Endothelial cell of umbilical vein (primary cell): ENCODE data around the gene SPHK2. TPM values are rescaled to one million over a fixed set of nuclear protein-coding genes. Genes with fewer than 3 reads are reported as not detected.

ENCODE experiments used
- BruUV-seq: library from RNA; stranded (reverse); fragments of 400-500 nt; replicated peaks from 2 replicates; lab custom pipeline; 2021; lab: Mats Ljungman, UMichigan
- CTCF ChIA-PET: fragments of 300-600, 350-600 bp; sonication (Branson Sonifier 250); formaldehyde crosslinking; loops from one replicate; lab custom pipeline; 2021; ENCODE audit warnings: antibody characterized with exemption, inconsistent platforms; lab: Charles Lee
- POLR2A ChIA-PET: fragments of 300-600, 350-600 bp; sonication (Branson Sonifier 250); formaldehyde crosslinking; loops from one replicate; lab custom pipeline; 2021; ENCODE audit warnings: antibody characterized with exemption, inconsistent platforms; lab: Charles Lee
- DNase-seq: peaks from one replicate; pipeline ENCODE4 v3.0.0-alpha.2; 2011; ENCODE audit warnings: low read depth, low spot score
- FAIRE-seq: peaks from 2 replicates; lab custom pipeline; 2011; peaks lifted over from hg19 to GRCh38; lab: Jason Lieb, UNC
- H2AFZ ChIP-seq: 2 replicates; pipeline ENCODE4 v1.6.0; 2012; ENCODE audit warnings: low read depth, low read length, control low read depth, inconsistent platforms
- H3K27ac ChIP-seq: 2 replicates; pipeline ENCODE4 v1.5.1; 2011; ENCODE audit warnings: low read depth, mild to moderate bottlenecking, control low read depth, low read length, moderate library complexity; ENCODE audit not compliant: insufficient read depth
- H3K27me3 ChIP-seq, 2 experiments: 2 replicates each; pipeline versions ENCODE4 v1.6.0 to v1.6.1; 2011; ENCODE audit warnings: low read length in 2 of 2, mixed read lengths in 1 of 2; ENCODE audit not compliant: control insufficient read depth in 2 of 2, insufficient read depth in 2 of 2
- H3K36me3 ChIP-seq, 2 experiments: 2 replicates in 1 of 2; 3 replicates in 1 of 2; pipeline ENCODE4 v1.5.1; 2011; ENCODE audit warnings: low read length in 2 of 2, mild to moderate bottlenecking in 1 of 2, moderate library complexity in 1 of 2; ENCODE audit not compliant: control insufficient read depth in 2 of 2, insufficient read depth in 2 of 2; ENCODE audit errors: extremely low read depth in 1 of 2
- H3K4me1 ChIP-seq: 3 replicates; pipeline ENCODE4 v1.5.1; 2011; ENCODE audit warnings: mild to moderate bottlenecking, low read length; ENCODE audit not compliant: control insufficient read depth, insufficient read depth; ENCODE audit errors: extremely low read depth
- H3K4me2 ChIP-seq: 2 replicates; pipeline ENCODE4 v1.6.1; 2011; ENCODE audit warnings: low read length, control low read depth, mixed read lengths; ENCODE audit not compliant: insufficient read depth
- H3K4me3 ChIP-seq, 3 experiments: fragments of 200-600 bp in 1 of 3; sonication (generic), shearing (Covaris generic) in 1 of 3; replicated peaks in 1 of 3; 2 replicates each; pipeline ENCODE4 v1.5.1; 2011 to 2016; ENCODE audit warnings: control low read depth in 3 of 3, low read length in 3 of 3, mild to moderate bottlenecking in 2 of 3, inconsistent platforms in 1 of 3, low read depth in 1 of 3, moderate library complexity in 1 of 3; ENCODE audit not compliant: insufficient read depth in 1 of 3
- H3K79me2 ChIP-seq: 2 replicates; pipeline ENCODE4 v1.6.0; 2012; ENCODE audit warnings: low read length, inconsistent platforms; ENCODE audit not compliant: control insufficient read depth, insufficient read depth
- H3K9ac ChIP-seq: replicated peaks from 2 replicates; pipeline ENCODE3; 2011; ENCODE audit warnings: low read length, control low read depth; ENCODE audit not compliant: insufficient read depth; ENCODE audit errors: extremely low read depth
- H3K9me1 ChIP-seq: replicated peaks from 3 replicates; pipeline ENCODE4 v1.6.0; 2011; ENCODE audit warnings: mild to moderate bottlenecking, low read length; ENCODE audit not compliant: control insufficient read depth, insufficient read depth; ENCODE audit errors: extremely low read depth
- H3K9me3 ChIP-seq: replicated peaks from 2 replicates; pipeline ENCODE4 v1.5.1; 2012; ENCODE audit warnings: low read length, inconsistent platforms; ENCODE audit not compliant: control insufficient read depth, insufficient read depth
- H4K20me1 ChIP-seq: replicated peaks from 2 replicates; pipeline ENCODE3; 2011; ENCODE audit warnings: mild to moderate bottlenecking, low read length; ENCODE audit not compliant: control insufficient read depth, insufficient read depth; ENCODE audit errors: extremely low read depth
- EZH2 ChIP-seq: IDR thresholded peaks from 2 replicates; pipeline ENCODE4 v1.6.1; 2012; ENCODE audit warnings: borderline replicate concordance, low read depth, mild to moderate bottlenecking, moderate library complexity, low read length, inconsistent platforms; ENCODE audit not compliant: severe bottlenecking
- FOS ChIP-seq: IDR thresholded peaks from 2 replicates; pipeline ENCODE4 v1.6.1; 2011; ENCODE audit warnings: mild to moderate bottlenecking, low read length, moderate library complexity, borderline replicate concordance; ENCODE audit not compliant: insufficient read depth
- GATA2 ChIP-seq: IDR thresholded peaks from 2 replicates; pipeline ENCODE4 v1.7.0; 2011; ENCODE audit warnings: low read depth, mild to moderate bottlenecking, moderate library complexity, mixed read lengths, low read length; ENCODE audit not compliant: insufficient read length, insufficient read depth
- MYC ChIP-seq: IDR thresholded peaks from one replicate; pipeline ENCODE4 v1.6.1; 2011; ENCODE audit warnings: mild to moderate bottlenecking, low read depth, low read length
- POLR2A ChIP-seq: IDR thresholded peaks from 2 replicates; pipeline ENCODE4 v1.6.1; 2012; ENCODE audit warnings: low read depth, mild to moderate bottlenecking, control low read depth, low read length
- POLR2AphosphoS5 ChIP-seq: IDR thresholded peaks from 2 replicates; pipeline ENCODE4 v1.6.1; 2012; ENCODE audit warnings: low read depth, mild to moderate bottlenecking, control low read depth, low read length, moderate library complexity; ENCODE audit not compliant: insufficient read depth
- dilution Hi-C: fragments of 300-500 bp; cut with MboI; formaldehyde crosslinking; loops from one replicate; pipeline ENCODE4 v1.15.0; 2019; ENCODE audit warnings: low sequenced_read_pairs; ENCODE audit not compliant: extremely low pct_ligation_motif_present
- intact Hi-C: fragments of 100-400 bp; cut with micrococcal nuclease; formaldehyde crosslinking; loops from one replicate; pipeline ENCODE4 v1.10.0; 2022
- polyA plus RNA-seq, 4 experiments: library from polyadenylated mRNA; depleted of rRNA in 3 of 4; stranded (reverse) in 3 of 4; unstranded in 1 of 4; fragments of >200 nt; gene quantifications; 2 replicates each; pipeline versions ENCODE4 v1.2.1 to v1.2.3, GENCODE V29; 2011 to 2012; ENCODE audit warnings: missing spikeins in 1 of 4
- total RNA-seq: library from RNA; stranded (reverse); gene quantifications from 2 replicates; pipeline ENCODE4 v1.2.3, GENCODE V29; 2021
- TF ChIP-seq, protein P1 (sequence below), 2 donors: IDR thresholded peaks; 1 replicate in 1 of 2; 2 replicates in 1 of 2; pipeline ENCODE4 v1.5.1; 2011; ENCODE audit warnings: low read length in 2 of 2, mild to moderate bottlenecking in 2 of 2, moderate library complexity in 2 of 2, control low read depth in 1 of 2, inconsistent platforms in 1 of 2, low read depth in 1 of 2; ENCODE audit not compliant: insufficient read depth in 1 of 2; ENCODE audit errors: extremely low read depth in 1 of 2
- TF ChIP-seq, protein P2 (sequence below): IDR thresholded peaks from 2 replicates; pipeline ENCODE4 v1.6.1; 2011; ENCODE audit not compliant: insufficient read depth, insufficient read length

The SPHK2 gene
- total and polyA plus RNA-seq, 2 donors (not counting 3 experiments of a cell fraction or from before 2014, with no cell fraction given): 20.2 to 31.1 TPM

DNA sequence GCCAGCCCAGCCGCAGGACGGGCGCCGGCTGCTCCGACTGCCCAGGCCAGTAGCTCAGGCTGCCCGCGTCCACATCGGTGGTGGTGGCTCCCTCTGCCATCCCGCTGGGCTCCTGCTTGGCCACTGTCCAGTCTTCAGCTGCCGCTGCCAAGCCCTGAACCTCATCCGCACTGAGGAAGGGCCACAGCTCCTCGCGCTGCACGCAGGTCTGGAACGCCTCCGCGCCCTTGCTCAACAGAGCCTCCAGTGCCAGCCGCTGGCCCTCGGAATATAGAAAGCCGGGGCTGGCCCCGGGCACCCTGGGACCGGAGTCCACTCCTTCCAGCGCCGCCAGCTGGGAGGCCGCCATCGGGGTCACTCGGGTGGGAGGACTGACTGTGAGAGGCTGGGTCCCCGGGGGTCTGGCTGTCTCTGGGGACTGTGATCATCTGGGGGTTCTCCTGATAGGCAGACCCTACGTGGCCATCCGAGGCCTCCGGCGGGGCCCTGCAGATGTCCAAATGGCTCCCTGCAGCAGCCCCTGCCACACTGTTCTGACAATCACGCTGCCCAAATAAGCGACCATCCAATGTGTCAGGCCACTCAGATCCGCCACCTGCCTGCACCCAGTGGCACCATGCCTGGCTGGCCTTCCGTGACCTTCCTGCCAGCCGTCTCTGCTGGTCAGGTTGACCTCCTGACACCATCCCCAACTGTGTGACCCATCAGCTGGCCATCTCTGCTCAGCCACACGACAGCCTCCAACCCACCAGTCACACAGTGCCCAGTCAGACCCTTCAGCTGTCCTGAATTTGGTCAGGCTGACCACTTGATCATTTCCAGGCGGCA, 6.1 kb upstream of the SPHK2 start:
- no peaks in the 10 kb centered on the region for H4K20me1 ChIP-seq
- H3K9ac ChIP-seq: no peak overlapping the region
- TF ChIP-seq POLR2AphosphoS5 (peak; percentile 37), FOS (no peak), EZH2 (no peak), MYC (no peak), GATA2 (no peak), POLR2A (no peak)
- TF ChIP-seq, protein P1, sequence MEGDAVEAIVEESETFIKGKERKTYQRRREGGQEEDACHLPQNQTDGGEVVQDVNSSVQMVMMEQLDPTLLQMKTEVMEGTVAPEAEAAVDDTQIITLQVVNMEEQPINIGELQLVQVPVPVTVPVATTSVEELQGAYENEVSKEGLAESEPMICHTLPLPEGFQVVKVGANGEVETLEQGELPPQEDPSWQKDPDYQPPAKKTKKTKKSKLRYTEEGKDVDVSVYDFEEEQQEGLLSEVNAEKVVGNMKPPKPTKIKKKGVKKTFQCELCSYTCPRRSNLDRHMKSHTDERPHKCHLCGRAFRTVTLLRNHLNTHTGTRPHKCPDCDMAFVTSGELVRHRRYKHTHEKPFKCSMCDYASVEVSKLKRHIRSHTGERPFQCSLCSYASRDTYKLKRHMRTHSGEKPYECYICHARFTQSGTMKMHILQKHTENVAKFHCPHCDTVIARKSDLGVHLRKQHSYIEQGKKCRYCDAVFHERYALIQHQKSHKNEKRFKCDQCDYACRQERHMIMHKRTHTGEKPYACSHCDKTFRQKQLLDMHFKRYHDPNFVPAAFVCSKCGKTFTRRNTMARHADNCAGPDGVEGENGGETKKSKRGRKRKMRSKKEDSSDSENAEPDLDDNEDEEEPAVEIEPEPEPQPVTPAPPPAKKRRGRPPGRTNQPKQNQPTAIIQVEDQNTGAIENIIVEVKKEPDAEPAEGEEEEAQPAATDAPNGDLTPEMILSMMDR (IDR thresholded peaks at IDR 0.05; ENCODE audit: extremely low read depth in 1 of 2, insufficient read depth in 1 of 2, low read depth in 1 of 2, low read length in 2 of 2): no peak
- TF ChIP-seq, protein P2, sequence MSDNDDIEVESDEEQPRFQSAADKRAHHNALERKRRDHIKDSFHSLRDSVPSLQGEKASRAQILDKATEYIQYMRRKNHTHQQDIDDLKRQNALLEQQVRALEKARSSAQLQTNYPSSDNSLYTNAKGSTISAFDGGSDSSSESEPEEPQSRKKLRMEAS: no peak
- FAIRE-seq (no peak), DNase-seq (no peak)
- H3K27ac ChIP-seq: no peak overlapping the region
- CTCF ChIA-PET: no interaction called here
- H3K9me3 ChIP-seq: no peaks in the 10 kb centered on the region
- BruUV-seq: no TSS peak
- peaks cover 17% of the 10 kb centered on the region for H3K4me1 ChIP-seq
- H3K27me3 ChIP-seq: no peaks in the 10 kb centered on the region
- POLR2A ChIA-PET: interaction anchor here (0.6 to 0.8 kb wide), 2 partner anchors 12 to 17 kb away, joined by 3 to 16 read pairs; no protein-coding TSS in a partner anchor
- peaks cover 26% of the 10 kb centered on the region for H3K79me2 ChIP-seq
- dilution Hi-C loops: no loop called here
- no peak overlapping the region for H3K4me3 ChIP-seq
- peaks cover 19 to 24% of the 10 kb centered on the region in 2 experiments for H3K36me3 ChIP-seq
- H2AFZ ChIP-seq: no peak overlapping the region
- intact Hi-C loops: no loop called here
- no peak overlapping the region for H3K4me2 ChIP-seq
- H3K9me1 ChIP-seq: no peaks in the 10 kb centered on the region
